ENCODE measurements around the gene AADACL4.

AADACL4 gene

DNA sequence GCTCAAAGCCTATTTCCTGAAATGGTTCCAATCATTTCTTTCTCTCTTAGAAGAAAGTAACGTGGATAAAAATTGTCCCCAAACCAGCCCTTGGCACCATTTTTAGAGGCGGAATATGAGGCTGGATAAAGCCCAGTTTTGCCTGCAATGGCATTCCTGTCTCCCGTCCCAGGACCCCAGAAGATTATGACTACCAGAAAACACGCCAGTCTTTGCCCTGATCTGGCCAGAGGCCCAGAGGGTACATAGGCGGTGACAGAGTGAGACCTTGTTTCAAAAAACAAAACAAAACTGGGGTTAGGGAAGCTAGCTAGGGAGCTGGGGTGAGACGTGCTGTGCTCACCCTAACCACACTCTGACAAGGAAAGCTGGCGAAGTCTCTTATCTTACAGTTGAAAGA, at the start of gene AADACL4:
Gene AADACL4 (plus strand): TSS at position 301 of the 400 bp plus-strand sequence. CDS start 462 bp downstream, outside the sequence.
- no peak within 1 kb of the TSS for H3K9ac ChIP-seq (ENCODE audit: low read length)
- no peak within 1 kb of the TSS for H3K27ac ChIP-seq (ENCODE audit: low read depth, low read length)
- H3K36me3 ChIP-seq (ENCODE audit: insufficient read depth, low read length): no peaks in the 10 kb centered on the region
- peaks cover 4% of the 10 kb centered on the region for H3K9me3 ChIP-seq (ENCODE audit: low read length)
- no peaks in the 10 kb centered on the region for H3K27me3 ChIP-seq (ENCODE audit: control insufficient read depth in 1 of 2, insufficient read depth in 2 of 2, low read length in 2 of 2)
- H3K4me3 ChIP-seq (ENCODE audit: low read depth in 1 of 2, low read length in 2 of 2): no peak within 1 kb of the TSS
- H3K4me1 ChIP-seq (ENCODE audit: insufficient read depth, low read length): no peaks in the 10 kb centered on the region

DNA sequence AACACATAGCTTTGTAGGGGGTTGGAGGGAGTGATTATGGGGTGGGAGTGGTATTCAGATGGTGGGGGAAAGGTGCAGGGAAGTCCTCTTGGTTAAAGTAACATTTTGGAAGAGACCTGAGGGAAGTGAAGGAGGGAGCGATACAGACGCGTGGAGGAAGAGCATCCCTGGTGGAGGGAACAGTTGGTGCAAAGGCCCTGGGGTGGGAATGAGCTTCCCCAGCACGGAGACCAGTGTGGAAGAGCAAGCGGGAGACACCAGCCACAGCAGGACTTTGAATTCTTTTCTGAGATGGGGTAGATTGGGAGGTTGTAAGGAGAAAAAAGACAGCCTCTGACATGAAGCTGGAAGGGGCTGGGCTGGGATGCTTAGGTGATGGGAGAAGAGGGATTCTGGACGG, 49.4 kb upstream of the AADACL4 start:
- Histone ChIP-seq H3K27ac (ENCODE audit: low read depth, low read length) (peak overlapping the region; percentile 95), H3K27me3 (ENCODE audit: control insufficient read depth in 1 of 2, insufficient read depth in 2 of 2, low read length in 2 of 2) (no peaks in the 10 kb centered on the region), H3K4me3 (ENCODE audit: low read depth in 1 of 2, low read length in 2 of 2) (no peak overlapping the region), H3K9me3 (ENCODE audit: low read length) (no peaks in the 10 kb centered on the region), H3K9ac (ENCODE audit: low read length) (peak overlapping the region; percentile 44), H3K36me3 (ENCODE audit: insufficient read depth, low read length) (peaks cover 6% of the 10 kb centered on the region), H3K4me1 (ENCODE audit: insufficient read depth, low read length) (peaks cover 77% of the 10 kb centered on the region)

DNA sequence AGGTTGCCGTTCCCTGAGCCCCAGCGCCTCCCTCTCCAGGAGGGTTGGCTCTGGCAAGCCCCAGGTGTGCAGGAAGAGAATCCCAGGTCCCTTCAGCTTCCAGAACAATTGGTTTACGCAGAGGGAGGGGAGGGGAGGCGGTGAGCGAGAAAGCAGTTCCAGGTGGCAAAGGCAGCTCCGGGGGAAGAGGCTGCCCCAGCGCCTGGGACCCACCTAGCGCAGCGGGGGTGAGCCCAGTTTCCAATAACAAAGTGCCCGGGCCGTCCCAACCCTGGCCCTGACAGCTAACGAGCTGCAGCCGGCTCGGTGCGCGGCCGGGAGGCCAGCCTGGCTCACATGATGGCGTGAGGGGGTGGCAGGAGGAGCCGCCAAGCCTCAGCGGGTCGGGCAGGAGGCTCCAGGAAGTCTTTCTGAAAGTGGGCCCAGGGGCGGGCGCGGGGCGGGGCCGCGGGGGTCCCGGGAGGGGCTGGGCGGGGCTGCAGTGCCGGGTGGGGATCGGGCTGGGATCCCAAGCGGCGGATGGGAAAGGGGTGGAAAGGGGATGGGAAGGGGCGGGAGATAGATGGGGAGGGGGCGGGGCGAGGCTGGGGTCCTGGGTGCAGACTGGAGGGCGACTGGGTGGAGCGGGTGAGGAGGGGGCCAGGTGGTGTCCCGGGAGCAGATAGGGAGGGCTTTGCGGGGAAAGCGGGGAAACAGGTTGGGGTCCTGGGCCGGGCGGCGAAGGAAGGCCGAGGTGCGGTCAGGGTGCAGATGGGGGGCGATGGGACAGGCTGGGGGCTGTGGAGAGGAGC, 48.7 kb upstream of the AADACL4 start:
- peak overlapping the region; percentile 44 for H3K9ac ChIP-seq (ENCODE audit: low read length)
- peaks cover 6% of the 10 kb centered on the region for H3K36me3 ChIP-seq (ENCODE audit: insufficient read depth, low read length)
- H3K9me3 ChIP-seq (ENCODE audit: low read length): no peaks in the 10 kb centered on the region
- H3K27me3 ChIP-seq (ENCODE audit: control insufficient read depth in 1 of 2, insufficient read depth in 2 of 2, low read length in 2 of 2): no peaks in the 10 kb centered on the region
- peaks cover 84% of the 10 kb centered on the region for H3K4me1 ChIP-seq (ENCODE audit: insufficient read depth, low read length)
- peak overlapping the region; percentile 21 to 59 for H3K4me3 ChIP-seq (ENCODE audit: low read depth in 1 of 2, low read length in 2 of 2)
- H3K27ac ChIP-seq (ENCODE audit: low read depth, low read length): peak overlapping the region; percentile 95

DNA sequence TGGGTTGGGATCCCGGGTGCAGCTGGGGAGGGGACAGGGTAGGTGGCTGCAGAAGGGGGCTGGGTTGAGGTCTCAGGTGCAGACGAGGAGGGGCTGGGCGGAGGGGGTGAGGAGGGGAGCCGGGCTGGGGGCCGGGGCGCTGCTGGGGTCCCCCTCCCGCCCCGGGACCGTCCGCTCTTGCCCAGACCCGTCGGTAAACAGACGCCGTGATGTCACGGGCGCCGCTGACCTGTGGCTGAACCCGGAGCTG, 48.2 kb upstream of the AADACL4 start:
- peaks cover 85% of the 10 kb centered on the region for H3K4me1 ChIP-seq (ENCODE audit: insufficient read depth, low read length)
- H3K27me3 ChIP-seq (ENCODE audit: control insufficient read depth in 1 of 2, insufficient read depth in 2 of 2, low read length in 2 of 2): no peaks in the 10 kb centered on the region
- H3K4me3 ChIP-seq (ENCODE audit: low read depth in 1 of 2, low read length in 2 of 2): peak overlapping the region; percentile 21 to 59
- H3K27ac ChIP-seq (ENCODE audit: low read depth, low read length): peak overlapping the region; percentile 95
- H3K36me3 ChIP-seq (ENCODE audit: insufficient read depth, low read length): peaks cover 6% of the 10 kb centered on the region
- no peaks in the 10 kb centered on the region for H3K9me3 ChIP-seq (ENCODE audit: low read length)
- H3K9ac ChIP-seq (ENCODE audit: low read length): no peak overlapping the region

DNA sequence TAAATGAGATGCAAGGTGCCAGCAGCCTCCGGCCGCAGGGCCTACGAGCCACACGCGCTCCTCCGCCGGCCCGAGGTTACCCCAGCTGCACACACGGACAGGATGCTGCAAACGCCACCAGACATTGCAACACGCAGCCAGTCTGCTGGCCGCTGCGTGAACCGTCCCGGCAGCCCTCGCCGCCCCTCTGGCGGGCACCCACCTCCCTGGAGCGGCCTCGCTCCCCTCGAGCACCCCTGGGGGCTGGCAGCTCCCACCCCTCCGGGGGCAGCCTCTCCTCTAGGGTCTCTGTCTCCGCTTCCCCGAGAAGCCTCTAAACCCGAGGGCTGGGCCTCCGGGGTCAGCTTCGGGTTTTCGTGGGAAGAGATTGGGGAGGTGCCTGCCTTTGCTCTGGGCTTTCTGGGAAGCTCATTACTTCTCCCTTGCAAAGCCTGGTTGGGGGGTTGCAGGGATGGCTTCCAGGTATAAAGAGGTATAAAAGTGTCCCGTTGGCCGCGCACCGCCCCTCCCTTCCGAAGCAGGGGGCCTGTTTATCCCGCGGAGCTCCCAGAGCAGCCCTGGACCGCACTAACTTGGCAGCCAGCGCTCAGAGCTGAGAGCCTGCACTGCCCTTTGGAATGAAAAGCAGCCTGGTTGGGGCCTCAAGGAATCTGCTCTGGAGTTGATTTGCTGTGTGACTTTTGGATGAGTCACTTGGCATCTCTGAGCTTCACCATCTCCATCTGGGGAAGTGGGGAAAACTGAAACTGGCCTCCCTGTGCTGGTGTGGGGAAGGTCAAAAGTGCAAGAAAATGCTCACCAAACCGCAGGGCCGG, 47.7 kb upstream of the AADACL4 start:
- H3K27me3 ChIP-seq (ENCODE audit: control insufficient read depth in 1 of 2, insufficient read depth in 2 of 2, low read length in 2 of 2): no peaks in the 10 kb centered on the region
- H3K27ac ChIP-seq (ENCODE audit: low read depth, low read length): peak overlapping the region; percentile 95
- H3K4me1 ChIP-seq (ENCODE audit: insufficient read depth, low read length): peaks cover 85% of the 10 kb centered on the region
- H3K9me3 ChIP-seq (ENCODE audit: low read length): no peaks in the 10 kb centered on the region
- H3K4me3 ChIP-seq (ENCODE audit: low read depth in 1 of 2, low read length in 2 of 2): peak overlapping the region; percentile 21 to 59
- peaks cover 6% of the 10 kb centered on the region for H3K36me3 ChIP-seq (ENCODE audit: insufficient read depth, low read length)
- peak overlapping the region; percentile 61 for H3K9ac ChIP-seq (ENCODE audit: low read length)

DNA sequence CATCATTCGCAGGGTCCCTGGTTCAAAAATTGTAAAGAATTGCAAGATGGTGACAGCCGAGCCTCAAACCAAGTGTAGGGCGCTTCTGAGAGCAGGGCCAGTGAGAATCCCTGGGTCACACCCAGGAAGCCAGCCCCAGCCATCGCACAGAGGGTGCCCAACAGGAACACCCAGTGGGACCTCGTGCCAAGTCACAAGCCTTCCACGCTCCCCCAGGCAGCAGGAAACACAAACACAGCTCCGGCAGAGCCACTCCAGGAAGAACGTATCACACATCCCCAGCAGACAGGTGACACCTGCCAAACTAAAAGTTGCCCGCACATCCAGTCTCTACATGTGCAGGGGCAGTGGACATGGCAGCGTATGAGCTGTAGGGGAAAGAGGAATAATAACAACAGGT, 46.1 kb upstream of the AADACL4 start:
- H3K27ac ChIP-seq (ENCODE audit: low read depth, low read length): peak overlapping the region; percentile 36
- no peaks in the 10 kb centered on the region for H3K27me3 ChIP-seq (ENCODE audit: control insufficient read depth in 1 of 2, insufficient read depth in 2 of 2, low read length in 2 of 2)
- no peak overlapping the region for H3K9ac ChIP-seq (ENCODE audit: low read length)
- H3K4me3 ChIP-seq (ENCODE audit: low read depth in 1 of 2, low read length in 2 of 2): no peak overlapping the region
- peaks cover 91% of the 10 kb centered on the region for H3K4me1 ChIP-seq (ENCODE audit: insufficient read depth, low read length)
- no peaks in the 10 kb centered on the region for H3K36me3 ChIP-seq (ENCODE audit: insufficient read depth, low read length)
- no peaks in the 10 kb centered on the region for H3K9me3 ChIP-seq (ENCODE audit: low read length)

DNA sequence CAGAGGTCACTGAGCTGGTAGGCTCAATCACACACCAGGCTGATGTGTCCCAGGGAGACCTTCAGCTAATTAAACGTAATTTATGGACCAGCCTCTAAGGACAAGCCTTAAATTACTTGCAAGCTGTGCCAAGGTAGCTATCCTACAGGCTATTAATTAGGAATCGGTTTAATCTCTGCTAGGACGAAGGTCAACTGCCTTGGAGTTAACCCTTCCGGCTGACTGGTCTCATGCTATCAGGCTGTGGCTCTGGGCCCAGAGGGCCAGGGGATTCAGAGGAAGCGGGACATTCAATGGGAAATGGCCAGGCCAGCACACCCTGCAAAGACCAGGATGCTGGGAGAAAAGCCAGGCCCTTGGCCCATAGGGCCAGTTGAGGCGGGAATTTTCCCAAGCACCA, 44.9 kb upstream of the AADACL4 start:
- Histone ChIP-seq H3K9ac (ENCODE audit: low read length) (no peak overlapping the region), H3K27ac (ENCODE audit: low read depth, low read length) (peak overlapping the region; percentile 8), H3K4me3 (ENCODE audit: low read depth in 1 of 2, low read length in 2 of 2) (no peak overlapping the region), H3K36me3 (ENCODE audit: insufficient read depth, low read length) (no peaks in the 10 kb centered on the region), H3K9me3 (ENCODE audit: low read length) (no peaks in the 10 kb centered on the region), H3K27me3 (ENCODE audit: control insufficient read depth in 1 of 2, insufficient read depth in 2 of 2, low read length in 2 of 2) (no peaks in the 10 kb centered on the region), H3K4me1 (ENCODE audit: insufficient read depth, low read length) (peaks cover 87% of the 10 kb centered on the region)

DNA sequence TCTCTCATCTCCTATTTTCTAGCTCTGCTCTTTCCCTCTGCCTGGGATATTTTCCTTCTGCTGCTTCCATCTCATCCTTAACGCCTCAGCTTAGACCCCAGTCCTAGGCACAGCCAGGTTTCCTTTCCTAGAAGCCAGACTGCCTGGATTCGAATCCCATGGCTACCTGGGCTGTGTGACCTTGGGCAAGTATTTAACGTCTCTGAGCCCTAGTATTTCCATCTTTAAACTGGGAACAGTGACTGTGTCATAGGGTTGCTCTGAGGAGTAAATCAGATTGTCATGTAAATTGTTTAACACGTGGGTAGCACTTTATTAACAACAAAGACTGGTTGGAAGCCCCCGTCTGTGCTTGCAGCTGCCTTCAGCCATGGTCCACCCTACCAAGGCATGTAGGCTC, 44.2 kb upstream of the AADACL4 start:
- Histone ChIP-seq H3K27ac (ENCODE audit: low read depth, low read length) (no peak overlapping the region), H3K4me3 (ENCODE audit: low read depth in 1 of 2, low read length in 2 of 2) (no peak overlapping the region), H3K36me3 (ENCODE audit: insufficient read depth, low read length) (no peaks in the 10 kb centered on the region), H3K4me1 (ENCODE audit: insufficient read depth, low read length) (peaks cover 80% of the 10 kb centered on the region), H3K9me3 (ENCODE audit: low read length) (no peaks in the 10 kb centered on the region), H3K27me3 (ENCODE audit: control insufficient read depth in 1 of 2, insufficient read depth in 2 of 2, low read length in 2 of 2) (no peaks in the 10 kb centered on the region), H3K9ac (ENCODE audit: low read length) (no peak overlapping the region)

DNA sequence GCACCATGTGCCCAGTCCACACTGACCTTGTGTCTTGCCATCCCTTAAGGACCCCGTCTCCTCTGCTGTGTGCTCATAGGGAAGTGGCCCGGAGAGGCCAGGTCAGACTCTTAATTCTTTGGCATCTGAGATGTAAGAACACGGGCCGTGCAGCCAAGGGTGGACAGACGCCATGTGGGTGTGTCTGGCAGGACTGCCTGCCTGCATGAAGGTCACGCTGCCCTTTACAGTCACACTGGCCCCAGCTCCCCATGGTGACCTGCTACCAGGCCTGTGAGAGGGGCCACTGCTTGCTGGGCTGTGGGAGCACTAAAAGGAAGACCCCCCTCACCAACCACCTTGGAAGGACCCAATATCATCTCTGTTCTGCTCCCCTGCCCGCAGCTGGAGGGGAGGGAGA, 43.5 kb upstream of the AADACL4 start:
- Histone ChIP-seq H3K4me1 (ENCODE audit: insufficient read depth, low read length) (peaks cover 77% of the 10 kb centered on the region), H3K9ac (ENCODE audit: low read length) (no peak overlapping the region), H3K27ac (ENCODE audit: low read depth, low read length) (no peak overlapping the region)

DNA sequence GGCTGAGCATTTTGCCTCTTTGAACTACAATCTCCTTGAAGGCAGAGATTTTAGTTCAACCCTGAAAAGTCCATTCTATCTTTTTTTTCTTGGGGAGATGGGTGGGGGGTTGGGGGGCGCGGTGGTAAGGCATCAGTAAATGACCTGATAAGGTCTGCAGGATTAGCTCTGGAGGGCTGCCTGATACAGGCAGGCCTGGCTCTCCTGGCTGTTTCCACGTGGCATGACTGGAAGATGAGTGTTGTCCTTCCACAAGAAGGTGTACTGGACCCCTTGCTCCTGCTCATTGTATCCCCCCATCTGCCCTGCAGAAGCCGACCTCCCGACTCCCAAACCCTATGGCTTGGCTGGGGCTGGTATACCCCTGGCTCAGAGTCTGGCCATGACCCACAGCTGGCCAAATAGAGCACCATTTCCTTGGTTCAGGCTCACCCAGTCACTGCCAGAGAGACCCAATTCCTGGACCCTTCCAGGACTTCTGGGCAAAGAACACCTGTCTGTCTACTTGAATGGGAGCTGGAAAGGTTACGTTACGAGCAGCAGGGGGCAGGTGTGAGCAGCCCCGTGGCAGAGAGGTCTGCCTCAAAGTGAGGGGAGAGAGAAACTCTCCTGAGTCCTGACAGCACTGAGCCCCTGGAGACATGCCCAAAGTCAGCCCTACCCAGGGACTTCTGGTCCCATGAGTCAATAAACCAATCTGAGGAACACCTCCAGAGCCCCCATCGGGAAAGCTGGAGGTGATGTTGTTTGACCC, 42.8 kb upstream of the AADACL4 start:
- no peaks in the 10 kb centered on the region for H3K36me3 ChIP-seq (ENCODE audit: insufficient read depth, low read length)
- H3K27me3 ChIP-seq (ENCODE audit: control insufficient read depth in 1 of 2, insufficient read depth in 2 of 2, low read length in 2 of 2): no peaks in the 10 kb centered on the region
- H3K4me1 ChIP-seq (ENCODE audit: insufficient read depth, low read length): peaks cover 76% of the 10 kb centered on the region
- no peaks in the 10 kb centered on the region for H3K9me3 ChIP-seq (ENCODE audit: low read length)
- no peak overlapping the region for H3K9ac ChIP-seq (ENCODE audit: low read length)
- no peak overlapping the region for H3K4me3 ChIP-seq (ENCODE audit: low read depth in 1 of 2, low read length in 2 of 2)
- peak overlapping the region; percentile 16 for H3K27ac ChIP-seq (ENCODE audit: low read depth, low read length)

More for the DNA sequence above, 43.5 kb upstream of the AADACL4 start:
- no peak overlapping the region for H3K4me3 ChIP-seq (ENCODE audit: low read depth in 1 of 2, low read length in 2 of 2)
- no peaks in the 10 kb centered on the region for H3K36me3 ChIP-seq (ENCODE audit: insufficient read depth, low read length)
- H3K9me3 ChIP-seq (ENCODE audit: low read length): no peaks in the 10 kb centered on the region
- no peaks in the 10 kb centered on the region for H3K27me3 ChIP-seq (ENCODE audit: control insufficient read depth in 1 of 2, insufficient read depth in 2 of 2, low read length in 2 of 2)
